Activated CD4-positive, alpha-beta memory T cell treated with anti-CD3 and anti-CD28 coated beads for 36 hours (primary cell): ENCODE data around the gene RCAN3. TPM values are rescaled to one million over a fixed set of nuclear protein-coding genes. Genes with fewer than 3 reads are reported as not detected.
"Not testable (repeated sequence)": the region's sequence is repeated elsewhere in the genome, so short reads cannot be mapped to it uniquely, and the experiment has no call there.

Experiments
- CTCF ChIA-PET: fragments of 350-600 bp; sonication (Branson Sonifier 250); formaldehyde crosslinking; loops from one replicate; lab custom pipeline; 2021; ENCODE audit warnings: antibody characterized with exemption, inconsistent platforms; lab: Charles Lee
- POLR2A ChIA-PET: fragments of 350-600 bp; sonication (Branson Sonifier 250); formaldehyde crosslinking; loops from one replicate; lab custom pipeline; 2021; ENCODE audit warnings: antibody characterized with exemption; lab: Charles Lee
- DNase-seq: peaks from one replicate; pipeline ENCODE4 v3.0.0-alpha.2; 2020
- H3K27ac Mint-ChIP-seq: one replicate; pipeline ENCODE4 v1.8.0; 2021; ENCODE audit warnings: mixed read lengths
- H3K27me3 Mint-ChIP-seq: one replicate; pipeline ENCODE4 v1.8.0; 2021; ENCODE audit warnings: mixed read lengths
- H3K36me3 Mint-ChIP-seq: one replicate; pipeline ENCODE4 v1.8.0; 2021; ENCODE audit warnings: mixed read lengths
- H3K4me1 Mint-ChIP-seq: one replicate; pipeline ENCODE4 v1.8.0; 2021; ENCODE audit warnings: low read depth, mixed read lengths
- H3K4me3 Mint-ChIP-seq: one replicate; pipeline ENCODE4 v1.8.0; 2021; ENCODE audit warnings: mild to moderate bottlenecking, mixed read lengths
- H3K9me3 Mint-ChIP-seq: one replicate; pipeline ENCODE4 v1.8.0; 2021; ENCODE audit warnings: mixed read lengths
- intact Hi-C: fragments of 100-400 bp; cut with micrococcal nuclease; formaldehyde crosslinking; loops from one replicate; pipeline ENCODE4 v1.15.1; 2023
- total RNA-seq, 2 experiments: library from RNA; stranded (reverse); gene quantifications; one replicate each; pipeline ENCODE4 v1.2.3, GENCODE V29; 2021

Gene RCAN3
- 10 to 100 TPM; 71.3 to 78.8 TPM for total RNA-seq

- DNase-seq, result peak; percentile 92
- H3K9me3 Mint-ChIP-seq, result no peaks in the 10 kb centered on the region
- CTCF ChIA-PET, result interaction anchor here (0.7 to 7.2 kb wide), 12 partner anchors 12 to 304 kb away, joined by 3 to 62 read pairs (median 8); partner anchors contain the start of gene NIPAL3
- peak within 1 kb of the TSS; percentile 98 for H3K4me3 Mint-ChIP-seq
- intact Hi-C loops, result loop anchor here (1.0 to 10.0 kb wide), 6 partner anchors 14 to 140 kb away; partner anchors contain the start of gene SRRM1
- H3K27me3 Mint-ChIP-seq, result no peaks in the 10 kb centered on the region
- H3K36me3 Mint-ChIP-seq, result peaks cover 19% of the 10 kb centered on the region
- POLR2A ChIA-PET, result interaction anchor here (0.8 to 4.4 kb wide), 12 partner anchors 10 to 93 kb away, joined by 3 to 42 read pairs (median 11); partner anchors contain the start of genes NIPAL3 and STPG1
- H3K4me1 Mint-ChIP-seq, result peaks cover 61% of the 10 kb centered on the region
- H3K27ac Mint-ChIP-seq, result peak within 1 kb of the TSS; percentile 99
Measured at GRCh38 chr1:24502709-24503058, at the start of gene RCAN3. Gene RCAN3, plus strand, starts transcription at chr1:24502836. Its CDS starts 11,537 bp downstream, at chr1:24514373.

GRCh38 chr1:24452922-24453485 is 49.6 kb upstream of the RCAN3 start:
- no peaks in the 10 kb centered on the region for H3K27me3 Mint-ChIP-seq
- intact Hi-C loops, result no loop called here
- POLR2A ChIA-PET, result interaction anchor here (1.5 kb wide), 1 partner anchor 48 kb away, joined by 5 read pairs; no protein-coding TSS in a partner anchor
- H3K9me3 Mint-ChIP-seq, result no peaks in the 10 kb centered on the region
- peaks cover 41% of the 10 kb centered on the region for H3K36me3 Mint-ChIP-seq
- H3K4me1 Mint-ChIP-seq, result peaks cover 2% of the 10 kb centered on the region
- CTCF ChIA-PET, result no interaction called here
- DNase-seq, result no peak
- no peak overlapping the region for H3K27ac Mint-ChIP-seq
- no peak overlapping the region for H3K4me3 Mint-ChIP-seq

GRCh38 chr1:24454673-24455072 is 48.0 kb upstream of the RCAN3 start:
- Mint-ChIP-seq H3K36me3 (peaks cover 45% of the 10 kb centered on the region), H3K27ac (peak overlapping the region; percentile 25), H3K4me3 (no peak overlapping the region), H3K4me1 (peaks cover 4% of the 10 kb centered on the region), H3K9me3 (no peaks in the 10 kb centered on the region), H3K27me3 (no peaks in the 10 kb centered on the region)
- ChIA-PET POLR2A (no interaction called here), CTCF (interaction anchor here (1.0 kb wide), 1 partner anchor 39 kb away, joined by 3 read pairs; the partner anchor contains the start of gene NIPAL3)
- DNase-seq, result no peak
- intact Hi-C loops, result no loop called here

- no peak overlapping the region for H3K4me3 Mint-ChIP-seq
- H3K4me1 Mint-ChIP-seq, result peaks cover 8% of the 10 kb centered on the region
- peaks cover 49% of the 10 kb centered on the region for H3K36me3 Mint-ChIP-seq
- no peak for DNase-seq
- ChIA-PET CTCF (interaction anchor here (1.1 kb wide), 1 partner anchor 141 kb away, joined by 3 read pairs; no protein-coding TSS in a partner anchor), POLR2A (no interaction called here)
- peak overlapping the region; percentile 25 for H3K27ac Mint-ChIP-seq
- intact Hi-C loops, result no loop called here
- H3K9me3 Mint-ChIP-seq, result no peaks in the 10 kb centered on the region
- H3K27me3 Mint-ChIP-seq, result no peaks in the 10 kb centered on the region
Measured at GRCh38 chr1:24455272-24455671, 47.4 kb upstream of the RCAN3 start.

- ChIA-PET CTCF (interaction anchor here (1.0 to 1.5 kb wide), 2 partner anchors 11 to 259 kb away, joined by 3 read pairs; no protein-coding TSS in a partner anchor), POLR2A (no interaction called here)
- no peak overlapping the region for H3K4me3 Mint-ChIP-seq
- H3K27me3 Mint-ChIP-seq, result no peaks in the 10 kb centered on the region
- intact Hi-C loops, result no loop called here
- peaks cover 60% of the 10 kb centered on the region for H3K36me3 Mint-ChIP-seq
- H3K9me3 Mint-ChIP-seq, result peaks cover 9% of the 10 kb centered on the region
- H3K4me1 Mint-ChIP-seq, result peaks cover 12% of the 10 kb centered on the region
- H3K27ac Mint-ChIP-seq, result no peak overlapping the region
- no peak for DNase-seq
Measured at GRCh38 chr1:24457866-24458265, 44.8 kb upstream of the RCAN3 start.

- CTCF ChIA-PET, result interaction anchor here (1.2 to 2.2 kb wide), 2 partner anchors 21 to 67 kb away, joined by 3 to 11 read pairs; no protein-coding TSS in a partner anchor
- no peak overlapping the region for H3K4me3 Mint-ChIP-seq
- peak overlapping the region; percentile 20 for H3K27ac Mint-ChIP-seq
- H3K36me3 Mint-ChIP-seq, result peaks cover 52% of the 10 kb centered on the region
- intact Hi-C loops, result no loop called here
- H3K9me3 Mint-ChIP-seq, result peaks cover 9% of the 10 kb centered on the region
- H3K27me3 Mint-ChIP-seq, result no peaks in the 10 kb centered on the region
- DNase-seq, result no peak
- peaks cover 21% of the 10 kb centered on the region for H3K4me1 Mint-ChIP-seq
- POLR2A ChIA-PET, result interaction anchor here (0.6 kb wide), 1 partner anchor 460 kb away, joined by 3 read pairs; no protein-coding TSS in a partner anchor
Measured at GRCh38 chr1:24459551-24460266, 42.9 kb upstream of the RCAN3 start.

- H3K27me3 Mint-ChIP-seq, DNase-seq, intact Hi-C loops, H3K9me3 Mint-ChIP-seq, H3K27ac Mint-ChIP-seq, H3K4me3 Mint-ChIP-seq, POLR2A ChIA-PET: not testable (repeated sequence)
- CTCF ChIA-PET, result interaction anchor here (2.3 kb wide), 1 partner anchor 125 kb away, joined by 7 read pairs; no protein-coding TSS in a partner anchor
- Mint-ChIP-seq H3K4me1 (peaks cover 25% of the 10 kb centered on the region), H3K36me3 (peaks cover 53% of the 10 kb centered on the region)
Measured at GRCh38 chr1:24462128-24462527, 40.5 kb upstream of the RCAN3 start.

- Mint-ChIP-seq H3K36me3 (peaks cover 56% of the 10 kb centered on the region), H3K4me1 (peaks cover 28% of the 10 kb centered on the region), H3K27me3 (no peaks in the 10 kb centered on the region), H3K9me3 (peaks cover 9% of the 10 kb centered on the region), H3K4me3 (no peak overlapping the region), H3K27ac (peak overlapping the region; percentile 14)
- DNase-seq, result no peak
- ChIA-PET CTCF (interaction anchor here (1.3 to 2.3 kb wide), 3 partner anchors 49 to 123 kb away, joined by 3 to 7 read pairs (median 5); partner anchors contain the start of gene NIPAL3), POLR2A (interaction anchor here (1.2 kb wide), 1 partner anchor 37 kb away, joined by 3 read pairs; no protein-coding TSS in a partner anchor)
- intact Hi-C loops, result no loop called here
Measured at GRCh38 chr1:24463776-24464735, 38.6 kb upstream of the RCAN3 start.

- intact Hi-C loops, result no loop called here
- ChIA-PET CTCF (interaction anchor here (1.3 to 1.6 kb wide), 2 partner anchors 50 to 62 kb away, joined by 3 to 5 read pairs; partner anchors contain the start of gene NIPAL3), POLR2A (no interaction called here)
- Mint-ChIP-seq H3K4me1 (peaks cover 21% of the 10 kb centered on the region), H3K4me3 (no peak overlapping the region), H3K27ac (no peak overlapping the region), H3K36me3 (peaks cover 48% of the 10 kb centered on the region), H3K27me3 (no peaks in the 10 kb centered on the region), H3K9me3 (peaks cover 9% of the 10 kb centered on the region)
- no peak for DNase-seq
Measured at GRCh38 chr1:24465099-24465498, 37.5 kb upstream of the RCAN3 start.

- H3K4me1 Mint-ChIP-seq, result peaks cover 21% of the 10 kb centered on the region
- H3K9me3 Mint-ChIP-seq, result peaks cover 9% of the 10 kb centered on the region
- no peak for DNase-seq
- intact Hi-C loops, result no loop called here
- H3K27me3 Mint-ChIP-seq, result no peaks in the 10 kb centered on the region
- ChIA-PET CTCF (interaction anchor here (1.3 kb wide), 1 partner anchor 62 kb away, joined by 5 read pairs; no protein-coding TSS in a partner anchor), POLR2A (no interaction called here)
- no peak overlapping the region for H3K4me3 Mint-ChIP-seq
- H3K36me3 Mint-ChIP-seq, result peaks cover 42% of the 10 kb centered on the region
- H3K27ac Mint-ChIP-seq, result no peak overlapping the region
Measured at GRCh38 chr1:24465638-24466037, 37.0 kb upstream of the RCAN3 start.

- Mint-ChIP-seq H3K4me3 (no peak overlapping the region), H3K4me1 (peaks cover 14% of the 10 kb centered on the region), H3K36me3 (peaks cover 24% of the 10 kb centered on the region), H3K27me3 (no peaks in the 10 kb centered on the region), H3K27ac (no peak overlapping the region), H3K9me3 (no peaks in the 10 kb centered on the region)
- intact Hi-C loops, result no loop called here
- DNase-seq, result no peak
- ChIA-PET POLR2A (no interaction called here), CTCF (no interaction called here)
Measured at GRCh38 chr1:24468685-24469316, 33.8 kb upstream of the RCAN3 start.
